GM12865 (cell line): ENCODE results near the gene AMT.

Source experiments
- DNase-seq: peaks from one replicate; pipeline ENCODE4 v3.0.0; 2010; ENCODE audit warnings: low read depth
- H3K4me3 ChIP-seq: 2 replicates; pipeline ENCODE4 v1.5.1; 2011; ENCODE audit warnings: mild to moderate bottlenecking, low read depth, low read length, control low read depth
- TF ChIP-seq, protein P1 (sequence below): IDR thresholded peaks from 2 replicates; pipeline ENCODE4 v1.5.1; 2011; ENCODE audit warnings: low read length, control low read depth, low read depth, inconsistent platforms; ENCODE audit not compliant: insufficient read depth; ENCODE audit errors: missing control alignments

The AMT gene

DNA sequence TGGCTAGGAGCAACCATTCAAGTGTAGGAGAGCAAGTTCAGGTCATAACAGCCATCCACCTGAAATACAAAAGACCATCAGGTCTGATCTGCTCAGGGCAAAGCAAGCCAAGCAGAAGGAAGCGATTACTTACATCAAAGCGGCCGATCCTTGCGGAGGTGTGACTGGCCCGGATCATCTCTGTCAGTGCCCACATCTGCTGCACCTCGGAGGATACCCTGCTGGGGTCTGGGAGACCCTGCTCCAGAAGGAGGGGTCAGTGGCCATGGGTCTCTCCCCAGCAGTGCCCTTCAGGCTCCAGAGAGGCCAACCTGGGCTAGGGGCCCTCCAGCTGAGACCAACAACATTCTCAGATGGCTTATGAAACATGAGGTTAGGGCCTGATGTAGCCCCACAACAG, 2.5 kb upstream of the AMT start:
- no peak for DNase-seq

DNA sequence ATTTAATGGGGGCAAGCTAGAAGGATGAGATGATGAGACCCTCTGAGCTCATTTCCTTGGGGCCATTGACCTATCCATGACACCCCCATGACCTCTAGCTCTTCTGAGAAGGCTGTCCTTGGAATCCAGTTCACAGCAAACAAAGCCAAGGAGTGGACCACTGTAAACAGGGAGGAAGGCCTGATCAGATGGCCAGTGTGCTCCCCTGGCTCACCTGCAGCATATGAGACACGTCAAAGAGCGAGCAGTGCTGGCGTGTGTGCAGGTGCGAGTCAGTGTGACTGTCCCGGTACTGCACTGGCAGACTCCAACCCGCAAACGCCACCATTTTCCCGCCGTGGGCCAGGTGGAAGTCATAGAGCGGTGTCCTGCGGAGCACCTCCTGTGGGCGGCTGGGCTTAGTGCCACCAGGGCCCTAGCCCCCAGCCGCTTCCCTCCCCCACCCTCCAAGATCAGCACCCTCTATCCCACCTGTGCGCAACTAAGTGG, 339 bp downstream of the AMT start:
- no peak for DNase-seq
- H3K4me3 ChIP-seq = no peak overlapping the region
- TF ChIP-seq, protein P1, sequence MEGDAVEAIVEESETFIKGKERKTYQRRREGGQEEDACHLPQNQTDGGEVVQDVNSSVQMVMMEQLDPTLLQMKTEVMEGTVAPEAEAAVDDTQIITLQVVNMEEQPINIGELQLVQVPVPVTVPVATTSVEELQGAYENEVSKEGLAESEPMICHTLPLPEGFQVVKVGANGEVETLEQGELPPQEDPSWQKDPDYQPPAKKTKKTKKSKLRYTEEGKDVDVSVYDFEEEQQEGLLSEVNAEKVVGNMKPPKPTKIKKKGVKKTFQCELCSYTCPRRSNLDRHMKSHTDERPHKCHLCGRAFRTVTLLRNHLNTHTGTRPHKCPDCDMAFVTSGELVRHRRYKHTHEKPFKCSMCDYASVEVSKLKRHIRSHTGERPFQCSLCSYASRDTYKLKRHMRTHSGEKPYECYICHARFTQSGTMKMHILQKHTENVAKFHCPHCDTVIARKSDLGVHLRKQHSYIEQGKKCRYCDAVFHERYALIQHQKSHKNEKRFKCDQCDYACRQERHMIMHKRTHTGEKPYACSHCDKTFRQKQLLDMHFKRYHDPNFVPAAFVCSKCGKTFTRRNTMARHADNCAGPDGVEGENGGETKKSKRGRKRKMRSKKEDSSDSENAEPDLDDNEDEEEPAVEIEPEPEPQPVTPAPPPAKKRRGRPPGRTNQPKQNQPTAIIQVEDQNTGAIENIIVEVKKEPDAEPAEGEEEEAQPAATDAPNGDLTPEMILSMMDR = no peak

More for the DNA sequence above, 2.5 kb upstream of the AMT start:
- H3K4me3 ChIP-seq = no peak overlapping the region
- TF ChIP-seq, protein P1 = no peak

DNA sequence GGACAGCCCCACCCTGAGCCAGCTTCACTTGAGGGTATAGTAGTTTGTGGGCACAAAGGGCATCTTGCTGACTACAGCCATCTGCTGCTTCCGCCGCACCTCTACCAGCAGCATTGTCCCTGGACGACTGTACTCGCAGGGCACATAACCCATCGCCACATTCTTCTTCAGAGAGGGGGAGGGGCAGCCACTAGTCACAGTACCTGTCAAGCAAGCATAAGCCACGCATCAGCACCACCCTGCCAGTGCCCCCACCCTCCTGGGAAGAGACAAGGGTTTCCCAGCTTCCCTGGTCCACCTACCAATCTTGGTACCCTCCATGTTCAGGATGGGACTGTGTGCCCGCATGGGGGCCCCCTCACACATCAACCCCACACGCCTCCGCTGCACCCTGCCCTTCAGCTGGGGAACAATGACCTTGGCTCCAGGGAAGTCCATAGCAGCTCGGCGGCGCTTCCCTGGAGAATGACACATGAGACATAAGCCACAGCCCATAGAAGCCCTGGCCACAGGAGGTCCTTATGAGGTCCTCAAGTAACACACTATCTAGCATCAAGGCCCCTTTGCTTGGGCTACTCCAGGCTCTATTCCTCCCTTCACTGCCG, 4.7 kb downstream of the AMT start:
- TF ChIP-seq, protein P1 = no peak
- no peak for DNase-seq
- no peak overlapping the region for H3K4me3 ChIP-seq

DNA sequence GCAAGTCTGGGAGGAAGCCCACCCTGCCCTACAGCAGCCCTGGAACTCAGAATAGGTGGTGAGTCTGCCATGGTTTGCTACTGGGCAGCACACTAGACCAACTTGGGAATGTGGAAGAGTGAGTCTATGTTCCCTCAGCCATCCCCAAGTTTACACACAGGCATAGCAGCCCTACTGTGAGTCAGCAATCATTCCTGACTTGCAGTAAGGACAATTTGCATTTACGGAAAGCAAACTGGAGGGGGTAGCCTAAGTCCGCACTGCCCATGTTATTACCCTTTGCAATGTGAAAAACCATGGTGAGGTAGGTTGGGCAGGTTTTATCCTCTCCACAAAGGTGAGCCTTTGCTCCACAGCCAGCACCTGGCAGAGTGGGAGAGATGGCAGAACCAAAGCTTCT, 5.4 kb downstream of the AMT start:
- H3K4me3 ChIP-seq = no peak overlapping the region
- TF ChIP-seq, protein P1 = no peak
- DNase-seq = no peak

DNA sequence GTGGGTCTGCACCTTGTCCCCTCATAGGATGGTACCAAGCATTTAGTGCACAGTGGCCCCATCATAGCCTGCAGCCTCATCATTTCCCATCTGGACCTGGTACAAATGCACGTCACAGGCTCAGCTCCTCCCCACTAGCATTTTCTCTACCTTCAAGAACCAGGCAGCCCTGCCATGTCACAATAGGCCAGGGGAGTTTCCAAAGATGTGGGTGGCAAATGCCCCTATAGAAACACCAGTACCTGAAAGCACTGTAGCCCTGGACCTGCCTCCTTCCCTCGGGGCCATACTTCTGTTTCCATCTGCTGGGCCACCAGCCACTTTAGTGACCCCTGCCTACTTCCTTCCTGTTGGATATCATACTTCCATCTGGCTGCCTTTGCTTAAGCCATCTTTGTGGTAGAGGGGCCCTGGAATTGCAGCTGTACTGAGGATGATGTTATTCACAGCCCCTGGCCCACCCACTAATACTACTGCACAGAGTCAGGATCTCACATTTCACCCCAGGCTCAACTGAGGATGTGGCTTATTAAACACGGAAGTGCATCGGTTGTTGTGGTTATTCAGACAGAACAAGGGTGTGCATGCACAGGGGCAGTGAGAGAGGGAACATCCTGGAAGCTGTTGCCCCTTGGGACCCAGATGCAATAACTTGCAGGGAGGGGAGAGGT, 6.2 kb downstream of the AMT start:
- peak; percentile 83 for DNase-seq
- no peak overlapping the region for H3K4me3 ChIP-seq
- TF ChIP-seq, protein P1 = no peak

DNA sequence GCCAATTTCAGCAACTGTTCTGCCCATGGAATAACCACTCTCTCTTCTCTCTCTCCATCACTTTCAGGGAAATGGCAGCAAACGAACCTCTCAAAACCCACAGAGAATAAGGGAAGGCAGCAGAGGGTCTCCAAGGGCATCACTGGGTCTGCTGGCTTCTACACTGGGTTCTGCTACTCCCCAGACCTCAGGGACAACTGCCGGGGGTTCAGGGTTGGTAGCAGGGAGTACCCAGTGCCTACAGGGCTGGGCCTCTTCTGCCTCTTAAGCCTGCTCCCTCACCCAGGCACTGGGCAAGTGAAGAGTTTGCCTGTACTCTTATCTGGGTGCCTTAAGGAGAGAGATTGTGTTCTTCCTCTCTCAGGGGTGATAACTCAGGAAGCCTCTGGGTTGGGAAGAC, 7.5 kb downstream of the AMT start:
- H3K4me3 ChIP-seq = no peak overlapping the region
- no peak for DNase-seq
- TF ChIP-seq, protein P1 = no peak
